ENCODE results near the gene HSH2D.

HSH2D gene

DNA sequence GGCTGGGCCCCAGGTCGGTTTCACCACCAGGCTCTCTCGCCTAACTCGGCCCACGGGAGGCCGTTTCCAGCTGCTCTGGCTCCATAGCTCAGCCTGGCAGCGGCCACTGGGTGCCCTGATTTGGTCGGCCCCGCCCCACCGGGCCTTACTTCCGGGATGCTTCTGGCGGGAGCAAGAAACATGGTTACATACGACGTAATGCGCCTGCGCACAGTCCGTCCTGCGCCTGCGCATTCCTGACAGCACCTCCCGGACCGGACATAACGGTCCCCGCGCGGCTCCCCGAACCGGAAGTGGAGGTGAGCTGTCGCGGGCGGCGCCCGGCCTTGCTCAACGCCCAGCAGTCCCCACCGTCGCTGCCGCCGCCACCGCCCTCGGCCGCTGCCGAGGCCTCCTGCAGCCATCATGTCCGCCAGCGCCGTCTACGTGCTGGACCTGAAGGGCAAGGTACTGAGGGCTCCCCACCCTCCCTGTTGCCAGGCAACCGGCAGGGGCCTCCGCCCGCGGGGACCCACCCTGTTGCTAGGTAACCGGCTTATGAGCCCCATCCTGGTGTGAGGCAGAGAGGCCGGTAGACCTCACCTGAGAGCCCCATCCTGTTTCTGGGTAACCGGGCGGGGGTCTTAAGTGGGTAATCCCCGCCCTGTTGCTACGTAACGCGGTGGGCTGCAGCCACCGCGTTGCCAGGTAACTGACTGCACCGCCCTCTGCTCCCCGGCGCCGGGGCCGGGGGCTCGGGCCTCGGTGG, 54.3 kb downstream of the HSH2D start, which contains the start of gene AP1M1:
TSS of gene AP1M1 (plus strand) at position 290 of the 748 bp plus-strand sequence. CDS start at position 406, 116 bp downstream.
- DNase-seq (ENCODE audit: low spot score), result peak; percentile 95

DNA sequence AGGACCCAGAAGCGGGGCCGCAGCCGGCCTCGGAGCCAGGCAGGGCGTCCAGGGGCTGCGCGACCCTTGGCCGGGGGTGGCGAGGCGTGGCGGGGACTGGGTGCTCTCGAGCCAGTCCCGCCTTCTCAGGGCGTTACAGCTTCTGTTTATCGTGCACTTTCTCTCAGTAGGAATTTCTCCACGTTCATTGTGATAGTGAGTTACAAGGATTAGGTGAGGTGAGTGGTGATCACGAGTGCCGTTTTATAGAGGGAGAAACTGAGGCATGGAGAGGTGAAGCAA, 54.8 kb downstream of the HSH2D start:
- no peak for DNase-seq (ENCODE audit: low spot score)

DNA sequence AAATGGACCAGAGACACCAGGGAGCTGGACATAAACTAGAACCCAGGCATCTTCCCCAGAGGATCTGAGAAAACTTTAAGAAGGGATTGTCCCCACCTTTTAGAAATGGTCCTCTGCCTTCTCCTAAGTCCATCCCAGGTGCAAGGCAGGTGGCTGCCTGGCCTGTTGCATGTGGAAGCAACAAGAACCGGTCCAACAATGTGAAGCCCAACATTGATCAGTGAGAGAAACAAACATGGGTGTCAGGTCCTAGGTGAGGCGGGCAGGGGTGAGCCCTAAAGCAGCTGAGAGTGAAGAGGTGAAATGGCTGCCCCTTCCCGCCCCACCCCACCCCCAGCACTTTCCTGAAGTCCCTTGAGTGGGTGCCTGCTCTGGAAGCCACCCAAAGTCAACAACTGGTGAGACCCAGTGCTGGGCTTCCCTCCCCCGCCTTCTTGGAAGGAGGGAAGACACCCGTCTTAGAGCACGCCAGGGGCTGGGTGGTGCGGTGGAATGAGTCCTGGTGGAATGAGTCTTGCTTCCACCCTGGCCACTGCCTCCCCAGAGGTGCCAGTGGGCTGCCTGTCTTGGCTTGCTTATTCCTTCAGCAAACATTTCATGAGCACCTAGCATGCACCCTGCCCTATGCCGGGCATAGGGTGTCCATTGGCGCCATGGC, 55.9 kb downstream of the HSH2D start:
- no peak for DNase-seq (ENCODE audit: low spot score)

DNA sequence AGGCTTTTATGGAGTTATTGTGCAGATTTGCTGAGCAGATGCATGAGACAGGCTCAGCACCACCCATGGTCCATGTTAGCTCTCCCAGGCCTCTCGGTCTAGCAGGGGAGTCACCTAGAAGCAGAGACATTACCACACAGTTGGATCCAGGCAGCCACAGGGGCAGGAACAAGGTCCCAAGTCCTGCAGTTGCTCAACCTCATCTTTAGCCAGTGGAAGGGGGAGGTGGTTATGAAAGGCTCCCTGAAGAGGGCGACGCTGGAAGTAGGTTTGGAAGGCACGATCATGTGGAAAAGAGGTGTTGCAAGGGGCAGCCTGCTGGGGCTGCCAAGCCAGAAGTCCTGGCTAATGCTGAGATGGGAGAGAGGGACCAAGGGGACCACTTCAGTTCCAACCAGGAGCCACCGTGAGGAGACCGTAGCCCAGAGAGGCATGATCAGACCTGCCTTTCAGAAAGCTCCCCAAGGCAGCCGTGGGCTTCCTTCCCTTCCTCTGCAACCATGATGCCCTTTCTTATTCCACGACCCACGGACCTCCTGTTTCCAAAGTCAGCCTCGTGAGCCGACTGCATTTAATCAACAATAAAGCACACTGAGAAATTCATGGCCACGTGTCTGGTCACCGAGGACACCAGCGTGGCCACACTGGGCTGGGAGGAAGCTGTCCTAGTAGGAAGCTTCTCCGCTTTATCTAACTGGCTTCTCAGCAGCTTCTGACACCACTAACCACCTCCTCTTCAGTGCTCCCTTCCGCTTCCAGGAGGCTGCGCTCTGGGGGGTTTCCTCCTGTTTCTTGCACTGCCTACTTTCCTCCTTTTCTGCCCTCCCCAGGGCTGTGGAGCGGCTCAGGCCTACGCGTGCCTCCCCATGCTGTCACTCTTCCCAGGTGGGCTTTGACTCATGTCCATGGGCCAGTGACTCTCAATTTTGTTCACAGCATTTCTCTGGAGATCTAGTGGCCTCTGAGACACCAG, 56.8 kb downstream of the HSH2D start:
- DNase-seq (ENCODE audit: low spot score), result no peak

DNA sequence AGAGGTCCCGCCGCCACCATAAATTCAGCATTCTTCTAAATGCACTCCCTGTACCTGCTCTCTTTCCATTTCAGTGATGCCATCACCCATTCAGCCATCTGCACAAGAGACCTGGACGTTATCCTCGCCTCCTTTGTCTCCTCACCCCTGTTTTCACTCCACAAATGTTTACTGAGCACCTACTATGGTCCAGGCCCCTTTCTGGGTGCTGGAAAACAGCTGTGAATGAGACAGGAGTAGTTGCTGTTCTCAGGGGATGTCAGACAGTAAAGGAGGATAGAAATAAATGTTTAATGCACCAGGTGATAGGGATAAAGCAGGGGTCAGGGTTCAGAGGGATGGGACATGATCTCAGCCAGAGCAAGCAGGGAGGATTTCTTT, 57.5 kb downstream of the HSH2D start:
- no peak for DNase-seq (ENCODE audit: low spot score)

DNA sequence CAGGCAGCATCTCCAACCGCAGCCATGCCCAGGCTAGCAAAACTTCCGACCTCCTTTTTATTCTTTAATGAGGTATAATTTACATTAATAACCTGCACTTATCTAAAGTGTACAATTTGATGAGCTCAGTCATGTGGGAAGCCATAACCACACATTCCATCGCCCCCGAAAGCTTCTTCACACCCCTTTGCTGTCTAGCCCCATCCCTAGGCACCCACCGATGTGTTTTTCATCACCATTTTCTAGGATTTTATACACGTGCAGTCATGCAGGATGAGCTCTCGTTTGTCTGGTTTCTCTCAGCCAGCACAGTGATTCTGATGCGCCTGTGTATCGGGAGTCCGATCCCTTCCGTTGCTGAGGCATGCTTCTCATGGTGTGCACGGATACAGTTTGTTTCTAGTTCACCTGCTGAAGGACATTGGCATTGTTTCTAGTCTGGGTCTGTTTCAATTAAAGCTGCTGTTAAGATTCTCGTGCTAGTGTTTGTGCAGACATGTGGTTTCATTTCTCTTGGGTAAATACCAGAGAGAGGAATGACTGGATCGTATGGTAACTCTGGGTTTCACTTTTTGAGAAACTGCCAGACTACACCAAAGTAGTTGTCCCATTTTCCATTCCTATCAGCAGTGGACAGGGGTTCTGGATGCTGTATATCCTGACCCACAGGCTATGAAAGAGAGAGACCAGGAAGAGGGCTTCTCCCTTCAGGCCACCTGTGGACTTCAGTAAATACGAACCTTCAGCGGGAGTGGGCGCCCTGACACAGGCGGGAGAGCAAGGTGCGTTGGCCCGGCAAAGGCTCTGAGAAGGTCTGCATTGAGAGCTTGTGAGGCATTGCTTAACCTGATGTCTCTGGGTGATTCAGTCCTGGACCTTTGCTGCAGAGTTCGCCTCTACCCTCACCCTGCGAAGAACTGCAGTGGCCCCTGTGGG, 59.1 kb downstream of the HSH2D start:
- DNase-seq (ENCODE audit: low spot score), result no peak

DNA sequence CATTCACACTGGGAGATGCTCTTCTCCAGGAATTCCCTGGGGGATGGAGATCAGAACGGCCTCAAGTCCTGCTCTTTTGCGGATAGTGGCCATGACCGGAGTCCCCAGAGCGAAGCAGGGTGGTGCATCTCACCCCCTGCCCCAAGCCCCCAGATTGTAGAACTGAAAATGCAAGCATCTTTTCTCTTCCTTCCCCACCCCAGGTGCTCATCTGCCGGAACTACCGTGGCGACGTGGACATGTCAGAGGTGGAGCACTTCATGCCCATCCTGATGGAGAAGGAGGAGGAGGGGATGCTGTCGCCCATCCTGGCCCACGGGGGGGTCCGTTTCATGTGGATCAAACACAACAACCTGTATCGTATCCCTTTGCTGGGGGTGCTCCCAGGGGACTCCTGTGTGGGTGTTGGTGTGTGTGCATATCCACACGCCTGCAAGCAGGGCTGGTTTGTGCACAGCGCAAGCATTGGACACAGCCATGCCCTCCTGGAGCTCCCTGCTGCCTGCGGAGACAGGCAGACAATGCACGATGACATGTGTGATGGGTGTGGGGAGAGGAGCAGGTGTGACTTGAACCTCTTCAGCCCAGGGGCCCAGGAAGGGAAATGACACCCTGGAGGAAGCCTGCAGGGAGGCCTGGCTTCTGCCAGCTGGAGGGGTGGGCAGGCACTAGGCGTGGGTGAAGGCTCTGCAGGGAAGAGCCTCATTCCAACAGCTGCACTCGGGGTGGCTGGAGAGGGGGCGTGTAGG, 59.9 kb downstream of the HSH2D start:
- no peak for DNase-seq (ENCODE audit: low spot score)

DNA sequence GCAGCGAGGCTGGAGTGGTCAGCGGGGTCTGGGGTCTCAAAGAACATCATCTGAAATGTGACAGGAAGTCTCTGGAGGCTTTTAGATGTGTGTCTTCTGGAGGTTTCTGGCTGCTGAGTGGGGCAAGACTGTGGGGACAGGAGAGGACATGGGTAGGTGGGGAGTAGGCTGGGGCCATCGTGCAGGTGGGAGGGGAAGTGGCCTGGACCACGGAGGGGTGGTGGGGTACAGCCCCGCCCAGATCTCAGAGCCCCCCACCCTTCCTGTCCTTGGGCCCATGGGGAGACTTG, 60.5 kb downstream of the HSH2D start:
- no peak for DNase-seq (ENCODE audit: low spot score)

DNA sequence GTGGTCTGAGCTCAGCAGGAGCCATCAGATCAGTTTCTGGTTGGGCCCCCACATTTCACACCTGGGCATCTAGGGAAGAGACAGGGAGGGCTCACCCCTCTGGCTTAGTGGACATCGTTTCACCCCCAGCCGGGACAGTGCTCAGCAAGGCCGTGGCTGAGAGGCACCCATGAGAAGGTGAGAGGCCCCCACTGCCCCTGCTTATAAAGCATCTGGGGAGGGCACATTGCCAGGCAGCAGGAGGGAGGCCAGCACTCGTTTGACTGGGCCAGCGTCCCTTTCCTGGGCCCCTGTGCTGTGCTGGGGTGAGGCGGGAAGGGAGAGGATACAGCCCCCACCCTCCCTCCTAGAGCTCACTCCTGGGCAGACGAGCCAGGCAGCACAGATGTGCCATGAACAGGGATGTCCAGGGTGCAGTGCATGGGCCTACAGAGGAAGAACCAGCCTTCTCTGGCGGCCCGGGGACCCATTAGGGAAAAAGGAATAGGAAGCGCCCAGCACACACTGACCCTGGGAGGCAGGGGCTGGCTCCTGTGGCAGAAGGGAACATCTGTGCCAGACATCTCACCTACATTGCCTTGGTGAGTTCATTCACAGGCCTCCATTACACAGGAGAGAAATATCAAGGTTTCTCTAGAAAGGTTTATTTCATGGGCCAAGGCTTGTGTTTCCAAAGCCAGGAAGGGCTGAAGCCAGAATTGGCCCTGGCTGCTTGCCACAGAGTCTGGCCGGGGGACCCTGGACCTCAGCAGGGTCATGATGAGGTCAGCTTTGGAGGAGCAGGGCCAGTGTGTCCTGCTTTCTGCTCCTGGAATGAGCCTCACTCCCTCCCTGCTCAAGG, 61.9 kb downstream of the HSH2D start:
- no peak for DNase-seq (ENCODE audit: low spot score)

DNA sequence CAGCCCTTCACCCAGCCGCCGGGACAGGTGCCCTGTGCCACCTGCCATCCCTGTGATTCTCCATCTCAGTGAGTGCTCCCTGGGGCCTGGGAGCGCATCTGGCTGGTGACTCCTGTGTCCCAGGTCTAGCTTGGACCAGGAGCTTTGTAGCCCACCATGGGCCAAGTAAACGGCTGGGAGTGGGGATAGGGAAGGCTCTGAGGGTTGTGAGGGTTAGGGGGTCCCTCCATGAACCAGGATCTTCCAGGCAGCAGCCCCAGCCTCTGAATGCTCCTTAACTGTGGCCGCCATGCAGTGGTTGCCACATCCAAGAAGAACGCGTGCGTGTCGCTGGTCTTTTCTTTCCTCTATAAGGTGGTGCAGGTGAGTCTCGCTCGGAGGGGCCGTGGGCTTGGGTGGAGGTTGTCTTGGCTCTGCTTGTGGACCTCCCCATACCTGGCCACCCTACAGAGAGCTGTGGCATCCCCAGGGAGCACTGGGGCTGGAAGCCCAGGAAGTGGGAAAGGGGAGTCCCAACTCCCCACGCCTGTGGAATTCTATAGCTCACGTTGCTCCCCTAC, 62.6 kb downstream of the HSH2D start:
- DNase-seq (ENCODE audit: low spot score), result no peak

DNA sequence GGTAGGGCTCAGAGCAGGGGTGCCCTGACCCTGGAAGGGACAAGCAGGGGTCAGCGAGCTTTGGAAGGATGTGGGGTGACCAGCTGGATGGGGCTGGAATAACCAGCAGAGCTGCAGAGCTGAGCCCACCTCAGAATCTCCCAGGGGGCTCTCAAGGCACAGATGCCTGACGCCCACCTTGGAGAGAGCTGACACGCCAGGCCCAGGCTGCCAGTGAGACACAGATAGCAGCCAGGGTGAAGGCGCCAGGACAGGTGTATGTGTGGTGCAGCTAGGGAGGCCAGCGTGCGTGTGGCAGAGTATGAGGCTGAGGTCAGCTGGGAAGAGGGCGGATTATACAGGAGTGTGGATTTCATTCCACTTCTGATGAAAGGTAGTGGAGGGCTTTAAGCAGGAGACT, 63.2 kb downstream of the HSH2D start:
- no peak for DNase-seq (ENCODE audit: low spot score)

DNA sequence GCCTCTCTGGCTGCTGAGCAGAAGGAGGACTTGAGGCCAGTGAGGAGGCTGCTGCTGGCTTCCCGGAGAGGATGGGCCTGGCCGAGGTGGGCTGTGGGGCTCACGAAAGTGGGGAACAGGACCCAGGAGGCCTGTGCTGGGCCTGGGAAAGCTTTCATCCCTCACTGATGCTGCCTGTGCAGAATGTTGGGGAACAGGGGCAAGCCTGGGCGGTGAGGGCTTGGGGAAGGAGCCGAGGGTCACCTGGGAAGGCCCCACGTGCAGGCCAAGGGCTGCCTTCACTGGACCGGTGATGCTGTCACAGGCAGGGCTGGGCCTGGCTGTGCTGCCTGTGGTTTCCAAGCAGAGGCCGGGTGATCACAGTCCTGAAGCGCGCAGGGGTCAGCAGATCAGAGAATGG, 63.6 kb downstream of the HSH2D start:
- no peak for DNase-seq (ENCODE audit: low spot score)

DNA sequence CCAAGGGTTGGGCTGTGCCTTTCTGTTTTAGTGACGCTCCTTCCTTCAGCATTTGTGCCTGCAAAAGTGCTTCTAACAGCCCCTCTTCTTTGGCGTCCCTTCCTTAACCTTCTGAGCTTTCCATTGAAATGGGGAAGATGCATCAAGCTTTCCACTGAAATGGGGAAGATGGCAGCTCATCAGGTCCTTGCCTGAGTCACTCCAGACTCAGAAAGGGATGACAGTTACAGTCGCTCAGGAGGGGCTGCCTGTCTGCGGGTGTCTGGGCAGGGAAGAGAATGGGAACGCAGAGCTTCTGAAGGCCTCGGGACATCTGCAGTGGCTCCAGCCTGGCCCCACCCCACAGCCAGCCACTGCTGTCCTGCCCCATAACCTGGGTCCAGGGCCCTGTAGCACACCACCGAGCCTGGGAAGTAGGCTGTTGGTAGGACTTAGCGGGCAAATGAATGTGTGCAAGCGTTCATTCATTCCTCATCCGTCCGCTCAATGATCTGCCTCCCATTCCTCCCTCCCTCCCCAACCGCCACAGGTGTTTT, 64.1 kb downstream of the HSH2D start:
- DNase-seq (ENCODE audit: low spot score), result no peak

All from kidney capillary endothelial cell (primary cell).